GM18870 (cell line): Measurements from ENCODE around the gene ZNF280D.
A peak's percentile ranks its signal among the peaks of the same experiment; 100 is the strongest.

Experiments used
- ATAC-seq: cut with Tn5 transposase; IDR thresholded peaks from one replicate; pipeline ENCODE4 v1.9.1; 2021; ENCODE audit warnings: moderate library complexity; ENCODE audit not compliant: unreplicated experiment

The ZNF280D gene

DNA sequence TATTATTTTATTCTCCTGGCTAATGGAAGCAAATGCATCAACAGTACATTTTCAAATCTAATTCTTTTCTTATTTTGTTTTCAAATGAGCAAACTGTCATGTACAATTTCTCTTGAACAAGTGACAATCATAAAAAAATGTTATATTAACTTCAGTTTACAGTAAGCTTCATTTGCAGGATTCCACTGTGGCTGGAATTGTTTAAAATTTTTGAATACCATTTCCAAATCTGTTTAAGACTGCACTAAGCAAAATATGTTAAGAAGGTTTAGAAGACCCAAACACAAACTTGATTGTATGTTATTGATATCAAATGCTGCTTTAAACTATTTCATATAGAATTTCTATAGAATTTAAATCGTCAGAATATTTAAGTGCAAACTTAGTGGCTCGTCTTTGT, 92.8 kb downstream of the ZNF280D start:
- no peak for ATAC-seq

DNA sequence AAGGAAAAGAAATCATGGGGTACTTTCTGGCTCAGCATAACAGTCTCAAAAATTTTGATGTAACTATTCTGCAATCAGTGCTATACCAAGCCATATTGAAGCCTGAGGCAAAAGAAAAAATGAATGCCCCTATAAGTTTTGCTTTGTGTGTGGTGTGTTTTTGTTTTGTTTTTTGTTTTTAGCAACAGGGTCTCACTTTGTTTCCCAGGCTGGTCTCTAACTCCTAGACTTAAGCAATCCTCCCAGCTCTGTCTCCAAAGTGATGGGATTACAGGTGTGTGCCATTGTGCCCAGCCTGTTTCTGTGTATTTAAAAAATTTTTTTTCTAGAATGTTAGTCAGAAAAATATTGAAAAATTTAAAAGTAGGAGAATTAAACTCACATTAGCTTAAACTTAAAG, 93.2 kb downstream of the ZNF280D start:
- ATAC-seq: no peak

DNA sequence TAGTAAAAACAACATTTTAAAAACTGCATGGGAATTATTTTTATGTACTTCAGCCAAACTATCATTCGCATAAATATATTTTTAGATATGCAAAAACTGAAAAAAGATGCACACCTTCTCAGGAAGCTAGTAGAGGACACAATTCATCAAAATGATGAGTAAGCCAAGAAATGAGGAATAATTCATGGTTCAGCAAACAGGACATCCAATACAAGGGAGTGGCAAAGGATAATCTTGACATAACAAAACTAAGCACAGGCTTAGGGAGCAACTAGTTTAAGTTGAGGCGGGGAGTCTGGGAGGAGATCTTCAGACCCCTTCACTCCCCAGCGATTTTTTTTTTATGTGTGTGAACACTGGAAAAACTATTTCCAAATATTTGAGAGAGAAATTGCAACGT, 93.7 kb downstream of the ZNF280D start:
- ATAC-seq: no peak

DNA sequence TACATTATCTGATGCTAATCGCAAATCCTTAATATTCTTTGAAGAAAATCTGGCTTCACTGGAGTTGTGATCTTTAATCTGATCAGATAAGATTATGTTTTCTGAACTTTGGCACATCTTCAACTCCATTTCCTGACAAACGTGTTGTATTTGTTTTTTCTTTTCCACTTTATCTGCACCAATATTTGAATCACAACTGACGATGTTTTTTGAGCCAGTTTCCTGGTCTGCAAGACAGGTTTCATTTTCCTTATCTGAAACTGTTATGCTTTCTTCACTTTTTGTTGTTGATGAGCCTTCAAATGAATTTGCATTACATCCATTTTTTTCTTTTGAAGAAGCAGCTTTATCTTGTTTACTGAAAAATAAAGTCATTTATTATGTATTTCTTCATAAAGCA, 101.5 kb downstream of the ZNF280D start:
- ATAC-seq: no peak

DNA sequence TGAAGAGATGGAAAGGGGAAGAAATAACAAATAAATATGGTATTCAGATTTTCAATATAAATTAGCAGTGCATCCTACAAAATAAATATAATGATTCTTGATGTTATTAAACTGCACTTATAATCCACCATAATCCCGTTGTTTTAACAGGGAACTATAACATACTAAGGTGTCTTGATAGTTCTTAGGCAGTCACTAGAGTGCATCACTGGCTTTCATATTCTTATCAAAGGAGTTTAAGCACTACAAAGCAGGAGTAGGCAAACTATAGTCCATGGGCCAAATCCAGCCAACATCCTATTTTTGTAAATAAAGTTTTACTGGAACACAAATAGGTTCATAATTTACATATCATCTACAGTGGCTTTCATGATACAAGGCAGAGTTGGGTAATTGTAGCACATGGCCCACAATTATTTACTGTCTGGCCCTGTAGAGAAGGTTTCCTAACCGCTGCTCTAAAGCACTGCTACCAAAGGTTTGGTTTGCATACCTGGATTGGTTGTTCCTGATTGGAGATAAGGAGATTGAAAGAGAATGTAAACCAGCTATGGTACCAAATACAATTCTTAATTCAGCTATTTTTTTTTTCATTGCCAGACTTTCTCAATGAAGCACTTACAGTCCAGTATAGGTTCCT, 104.3 kb downstream of the ZNF280D start:
- no peak for ATAC-seq

DNA sequence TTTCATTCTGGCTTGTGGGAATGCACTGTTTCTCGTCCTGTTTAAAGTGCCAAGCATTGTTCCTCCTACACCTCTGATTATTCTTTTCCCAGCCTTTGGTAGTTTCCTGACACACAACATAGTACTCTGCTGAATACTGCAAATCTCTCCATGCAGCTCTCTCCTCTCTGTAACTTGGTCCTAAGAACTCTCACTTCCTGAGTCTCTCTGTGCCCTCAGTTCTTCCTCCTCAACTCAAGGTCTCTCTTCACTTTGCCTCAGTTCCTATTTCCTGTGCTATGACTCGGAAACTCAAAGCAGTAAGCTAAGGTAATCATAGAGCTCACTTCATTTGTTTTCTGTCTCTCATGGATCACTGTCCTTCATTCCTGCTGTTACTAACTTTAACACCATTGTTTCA, 113.4 kb downstream of the ZNF280D start:
- ATAC-seq: no peak

DNA sequence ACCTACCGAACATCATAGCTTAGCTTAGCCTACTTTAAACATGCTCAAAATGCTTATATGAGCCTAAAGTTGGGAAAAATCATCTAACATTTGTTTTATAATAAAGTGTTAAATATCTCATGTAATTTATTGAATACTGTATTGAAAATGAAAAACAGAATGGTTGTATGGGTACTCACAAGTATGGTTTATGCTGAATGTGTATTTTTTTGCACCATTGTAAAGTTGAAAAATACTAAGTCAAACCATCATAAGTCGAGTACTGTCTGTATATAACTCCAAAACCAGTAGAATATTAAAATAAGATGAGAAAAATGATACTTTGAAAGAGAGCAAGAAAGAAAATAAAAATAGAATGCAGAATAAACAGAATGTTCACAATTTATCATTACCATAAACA, 115.7 kb downstream of the ZNF280D start:
- no peak for ATAC-seq

DNA sequence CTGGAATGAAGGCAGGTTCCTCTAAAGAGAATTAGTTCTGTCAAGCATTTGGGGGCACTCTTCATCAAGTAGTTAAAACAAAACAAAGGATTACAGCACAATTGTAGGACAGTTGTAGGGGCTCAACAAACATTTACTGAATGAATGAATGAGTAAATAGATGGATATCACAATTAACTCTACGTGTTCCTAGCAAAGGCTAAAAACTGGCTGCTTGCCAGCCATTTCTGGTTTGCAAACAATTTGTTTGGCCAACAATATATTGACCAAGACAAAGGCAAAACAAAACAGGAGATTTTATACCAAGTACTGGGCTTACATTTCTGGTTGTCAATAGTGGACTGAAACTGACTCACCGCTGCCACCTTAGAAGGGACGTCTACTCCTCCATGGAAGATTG, 116.8 kb downstream of the ZNF280D start:
- no peak for ATAC-seq

DNA sequence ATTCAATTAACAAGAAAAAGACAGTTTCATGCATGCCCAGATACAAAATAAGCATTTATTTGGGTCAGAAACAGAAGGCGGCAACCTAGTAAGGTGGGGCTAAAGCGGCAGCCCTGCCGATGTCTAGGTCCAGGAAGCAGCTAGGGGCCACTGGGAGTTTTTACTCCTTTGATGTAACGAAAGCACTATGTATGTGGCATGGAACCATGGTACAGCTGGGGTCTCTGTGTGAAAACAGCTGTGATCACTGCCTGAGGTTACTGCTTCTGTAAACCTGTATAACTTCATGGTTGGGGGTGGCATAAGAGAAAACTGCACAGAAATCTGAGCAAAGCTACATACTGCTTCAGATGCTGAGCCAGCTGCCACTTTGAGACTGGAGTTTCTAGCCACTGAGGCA, 119.5 kb downstream of the ZNF280D start:
- no peak for ATAC-seq

DNA sequence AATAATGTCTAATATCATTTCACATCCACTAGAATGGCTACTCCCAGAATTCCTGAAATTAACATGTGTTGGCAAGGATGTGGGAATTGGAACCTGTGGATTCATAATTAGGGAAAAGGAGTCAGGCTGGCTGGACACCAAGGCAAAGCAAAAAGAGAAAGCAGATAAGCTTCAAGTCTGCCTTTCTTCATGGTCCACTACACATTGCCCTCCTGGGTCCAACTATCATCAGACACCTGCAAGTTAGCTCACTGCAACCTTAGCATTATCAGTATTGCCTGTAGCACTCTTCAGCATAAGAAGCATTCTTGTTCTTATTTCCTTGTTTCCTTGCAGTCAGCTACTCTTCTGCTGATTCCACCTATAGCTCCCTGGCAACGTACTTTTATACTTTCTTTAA, 124.3 kb downstream of the ZNF280D start:
- no peak for ATAC-seq

DNA sequence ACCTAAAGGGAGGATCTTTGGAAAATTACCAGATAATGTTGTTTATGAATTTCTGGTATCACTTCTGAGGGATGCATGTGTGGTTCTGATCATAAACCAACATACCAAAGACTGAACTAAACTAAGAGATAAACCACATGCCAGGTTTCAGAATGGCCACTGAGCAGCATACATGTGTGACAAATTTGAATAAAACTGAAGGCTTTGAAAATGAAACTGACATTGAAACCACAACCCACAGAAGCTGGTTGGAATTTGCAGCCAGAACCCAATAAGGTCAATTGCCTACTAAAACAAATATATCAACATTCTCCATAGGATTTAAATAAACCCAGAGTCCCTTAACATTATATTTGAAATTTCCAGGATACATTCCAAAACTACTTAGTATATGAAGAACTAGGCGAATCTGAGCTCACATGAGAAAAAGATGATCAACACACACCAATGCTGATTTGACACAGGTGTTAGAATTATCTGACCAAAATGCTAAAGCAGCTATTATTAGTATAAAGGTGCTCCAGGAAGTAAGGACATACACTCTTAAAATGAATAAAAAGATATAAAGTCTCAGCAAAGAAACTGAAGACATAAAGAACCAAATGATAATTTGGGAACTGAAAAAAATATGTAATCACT, 125.0 kb downstream of the ZNF280D start:
- ATAC-seq: peak; percentile 97

DNA sequence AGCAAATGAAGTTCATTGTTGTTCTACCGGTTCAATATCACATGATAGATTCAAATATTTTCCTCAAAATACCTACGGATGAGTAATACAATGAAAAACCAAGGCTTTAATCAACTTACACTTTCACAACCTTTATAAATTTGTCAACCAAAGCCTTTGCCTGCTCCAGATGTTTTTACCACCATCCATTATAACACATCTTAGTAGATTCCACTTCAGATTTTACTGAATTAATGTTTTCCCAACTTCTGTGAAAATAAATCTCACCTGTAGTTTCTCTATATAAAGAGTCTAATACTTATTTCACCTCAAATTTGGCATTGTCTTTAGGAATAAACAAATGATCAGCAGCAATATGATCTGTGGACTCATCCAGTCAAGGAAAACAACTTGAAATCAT, 131.1 kb downstream of the ZNF280D start:
- ATAC-seq: no peak

DNA sequence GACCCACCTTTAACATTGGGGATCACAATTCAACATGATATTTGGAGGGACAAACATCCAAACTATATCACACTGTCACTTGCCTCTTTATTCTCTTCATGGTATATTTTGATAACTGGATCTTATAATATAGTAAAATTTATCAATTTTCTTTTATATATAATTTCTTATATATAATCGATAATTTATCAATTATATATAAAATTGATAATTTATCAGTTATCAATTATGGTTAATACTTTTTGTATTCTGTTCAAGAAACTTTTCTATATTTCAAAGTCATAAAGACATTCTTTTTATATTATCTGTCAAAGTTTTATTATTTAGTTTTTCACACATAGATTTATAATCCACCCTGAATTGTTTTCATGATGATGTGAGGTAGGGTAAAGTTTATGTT, 132.9 kb downstream of the ZNF280D start:
- ATAC-seq: no peak

DNA sequence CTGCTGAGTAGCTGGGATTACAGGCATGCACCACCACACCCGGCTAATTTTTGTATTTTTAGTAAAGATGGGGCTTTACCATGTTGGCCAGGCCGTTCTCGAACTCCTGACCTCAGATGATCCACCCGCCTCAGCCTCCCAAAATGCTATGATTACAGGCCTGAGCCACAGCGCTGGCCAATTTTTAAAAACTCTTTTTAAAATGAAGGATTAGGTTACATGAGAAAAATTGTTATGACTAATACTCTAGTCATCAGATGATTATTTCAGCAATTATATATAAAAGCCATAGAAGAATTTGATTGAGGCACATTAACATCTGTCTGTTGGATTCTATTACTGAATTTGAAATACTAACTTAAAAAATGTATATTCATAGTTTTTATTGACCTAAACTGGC, 134.3 kb downstream of the ZNF280D start:
- ATAC-seq: no peak

DNA sequence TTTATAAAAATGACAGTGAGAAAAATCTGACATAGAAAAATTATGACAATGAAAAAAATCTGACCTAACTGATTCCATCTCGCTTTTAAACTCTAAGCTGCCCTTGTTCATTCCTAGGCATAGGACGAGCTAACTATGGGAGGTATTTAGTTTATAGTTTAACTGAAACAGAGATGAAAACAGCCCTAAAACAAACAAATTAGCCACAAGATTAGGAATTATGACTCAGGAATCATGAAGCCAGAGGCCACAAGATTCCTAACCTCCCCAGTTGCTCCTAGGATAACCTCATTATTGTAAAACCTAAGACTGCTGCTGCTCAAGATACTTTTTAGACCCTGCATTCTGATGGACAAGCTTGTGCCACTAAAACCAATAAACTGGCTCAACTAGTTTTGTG, 145.6 kb downstream of the ZNF280D start:
- ATAC-seq: no peak

DNA sequence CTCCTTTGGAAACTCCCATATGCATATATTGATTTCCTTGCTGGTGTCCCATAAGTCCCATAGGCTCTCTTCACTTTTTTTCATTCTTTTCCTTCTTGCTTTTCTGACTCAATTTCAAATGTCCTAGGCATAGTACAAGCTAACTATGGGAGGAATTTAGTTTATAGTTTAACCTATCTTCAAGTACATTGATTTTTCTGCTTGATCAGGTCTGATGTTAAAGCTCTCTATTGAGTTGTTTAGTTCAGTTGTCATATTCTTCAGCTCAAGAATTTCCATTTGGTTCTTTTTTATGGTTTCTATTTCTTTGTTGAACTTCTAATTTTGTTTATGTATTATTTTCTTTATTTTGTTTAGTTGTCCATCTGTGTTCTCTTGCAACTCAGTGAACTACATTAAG, 147.1 kb downstream of the ZNF280D start:
- ATAC-seq: no peak

DNA sequence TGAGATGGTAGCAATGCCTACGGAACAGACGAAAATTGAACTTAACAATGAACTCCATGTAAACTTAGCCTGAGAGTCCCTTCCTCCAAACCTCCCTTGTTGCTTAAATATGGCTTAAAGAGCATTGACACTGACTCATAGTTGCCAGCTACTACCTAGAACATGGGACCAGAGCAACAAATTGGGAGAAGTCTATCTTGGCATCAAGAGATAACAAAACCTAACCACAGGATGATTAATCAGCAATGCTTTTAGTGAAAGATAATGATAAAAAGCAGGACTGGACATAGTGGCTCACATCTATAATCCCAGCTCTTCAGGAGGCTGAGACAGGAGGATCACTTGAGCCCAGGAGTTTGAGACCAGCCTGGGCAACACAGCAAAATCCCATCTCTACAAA, 150.5 kb downstream of the ZNF280D start:
- no peak for ATAC-seq
